T-helper 2 cell treated with Interferon-gamma antibody and Interleukin-4, amounts not matched to agents 100 ng/mL and 5 ng/mL, for 36 hours (primary cell): ENCODE measurements around the gene UBE2E1. TPM values are rescaled to one million over a fixed set of nuclear protein-coding genes. Genes with fewer than 3 reads are reported as not detected.
"Not testable (repeated sequence)": the region's sequence is repeated elsewhere in the genome, so short reads cannot be mapped to it uniquely, and the experiment has no call there.

Experiments used
- intact Hi-C: fragments of 100-400 bp; cut with micrococcal nuclease; formaldehyde crosslinking; loops from one replicate; pipeline ENCODE4 v1.15.1; 2023
- total RNA-seq: library from RNA; stranded (reverse); gene quantifications from 2 replicates; pipeline ENCODE4 v1.2.3, GENCODE V29; 2022

The UBE2E1 gene
- total RNA-seq, 1 donor from 2014 or later: 68.5 TPM

DNA sequence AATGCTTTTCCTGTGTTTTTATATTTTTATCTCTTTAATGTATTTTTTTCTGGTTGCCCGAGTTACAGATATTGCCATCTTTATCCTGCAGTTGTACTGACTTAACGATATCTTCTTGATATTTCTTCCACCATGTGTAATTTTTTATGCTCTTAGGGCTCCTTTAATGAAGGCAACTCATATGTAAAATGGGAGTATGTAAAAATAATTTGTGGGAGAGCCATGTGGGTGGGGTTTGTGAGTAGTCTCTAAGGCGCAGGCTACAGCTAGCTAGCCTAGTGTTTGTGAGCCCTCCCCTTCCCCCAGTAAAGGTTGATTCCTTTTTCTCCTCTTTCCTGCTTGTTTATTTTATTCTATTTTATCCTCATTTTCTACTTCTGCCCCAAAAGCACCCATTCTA lies 38.1 kb downstream of the UBE2E1 start:
- intact Hi-C loops: no loop called here

DNA sequence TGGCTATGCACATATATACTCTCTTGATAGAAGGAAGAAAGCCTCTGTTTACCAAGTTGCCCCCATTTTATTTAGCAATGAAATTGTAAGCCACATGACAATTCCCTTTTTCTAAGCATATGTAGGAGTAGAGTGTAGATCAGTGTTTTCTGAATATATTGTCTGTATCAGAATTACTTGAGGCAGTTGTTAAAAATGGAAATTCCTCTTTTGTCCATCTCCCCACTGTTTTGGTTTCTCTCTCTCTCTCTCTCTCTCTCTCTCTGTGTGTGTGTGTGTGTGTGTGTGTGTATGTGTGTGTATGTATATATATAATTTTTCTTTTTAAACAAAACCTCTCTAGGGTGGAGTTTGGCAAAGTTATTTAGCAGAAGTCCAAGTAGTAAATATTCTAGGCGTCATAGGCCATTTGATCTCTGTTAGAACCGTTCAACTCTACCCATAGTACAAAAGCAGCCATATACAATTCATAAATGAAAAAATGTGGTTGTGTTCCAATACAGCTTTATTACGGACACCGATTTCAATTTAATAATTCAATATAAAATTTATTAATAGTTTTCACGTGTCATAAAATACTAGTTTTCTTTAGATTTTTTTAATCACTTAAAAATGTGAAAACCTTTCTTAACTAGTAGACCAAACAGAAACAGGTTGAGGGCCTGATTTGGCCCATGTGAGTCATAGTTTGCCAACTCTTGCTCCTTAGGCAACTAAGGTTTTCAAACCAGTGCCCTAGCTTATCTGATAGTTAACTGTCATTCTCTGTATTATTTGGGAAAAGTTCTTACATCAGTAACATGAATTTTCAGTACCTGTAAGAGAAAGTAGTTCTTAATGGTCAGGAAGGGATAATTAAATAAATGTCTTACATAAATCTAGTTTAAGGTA lies 39.8 kb downstream of the UBE2E1 start:
- intact Hi-C loops: no loop called here

DNA sequence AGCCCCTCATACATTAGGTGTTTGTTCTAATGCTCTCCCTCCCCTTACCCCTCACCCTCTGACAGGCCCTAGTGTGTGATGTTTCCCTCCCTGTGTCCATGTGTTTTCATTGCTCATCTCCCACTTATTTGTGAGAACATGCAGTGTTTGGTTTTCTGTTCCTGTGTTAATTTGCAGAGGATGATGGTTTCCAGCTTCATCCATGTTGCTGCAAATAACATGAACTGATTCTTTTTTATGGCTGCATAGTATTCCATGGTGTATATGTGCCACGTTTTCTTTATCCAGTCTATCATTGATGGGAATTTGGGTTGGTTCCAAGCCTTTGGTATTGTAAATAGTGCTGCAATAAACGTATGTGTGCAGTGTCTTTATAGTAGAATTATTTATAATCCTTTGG lies 43.7 kb downstream of the UBE2E1 start:
- intact Hi-C loops: not testable (repeated sequence)

DNA sequence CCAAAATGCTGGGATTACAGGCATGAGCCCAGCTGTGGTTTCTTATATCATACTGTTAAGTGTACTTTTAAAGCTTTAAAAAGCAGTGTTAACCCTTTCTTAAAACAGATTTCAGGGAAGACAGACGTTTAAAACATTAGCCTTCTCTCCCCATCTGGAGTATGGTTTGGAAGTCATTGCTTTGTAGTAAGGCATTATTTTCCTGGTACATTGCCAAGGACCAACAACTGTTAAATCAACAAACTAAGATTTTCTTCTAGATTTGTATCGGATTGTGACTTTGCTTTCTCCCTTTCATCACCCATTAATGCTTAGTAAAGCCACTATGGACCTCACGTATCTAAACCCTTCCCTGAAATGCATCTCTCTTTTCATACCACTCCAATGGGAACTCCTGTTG lies 50.5 kb downstream of the UBE2E1 start:
- intact Hi-C loops: no loop called here

DNA sequence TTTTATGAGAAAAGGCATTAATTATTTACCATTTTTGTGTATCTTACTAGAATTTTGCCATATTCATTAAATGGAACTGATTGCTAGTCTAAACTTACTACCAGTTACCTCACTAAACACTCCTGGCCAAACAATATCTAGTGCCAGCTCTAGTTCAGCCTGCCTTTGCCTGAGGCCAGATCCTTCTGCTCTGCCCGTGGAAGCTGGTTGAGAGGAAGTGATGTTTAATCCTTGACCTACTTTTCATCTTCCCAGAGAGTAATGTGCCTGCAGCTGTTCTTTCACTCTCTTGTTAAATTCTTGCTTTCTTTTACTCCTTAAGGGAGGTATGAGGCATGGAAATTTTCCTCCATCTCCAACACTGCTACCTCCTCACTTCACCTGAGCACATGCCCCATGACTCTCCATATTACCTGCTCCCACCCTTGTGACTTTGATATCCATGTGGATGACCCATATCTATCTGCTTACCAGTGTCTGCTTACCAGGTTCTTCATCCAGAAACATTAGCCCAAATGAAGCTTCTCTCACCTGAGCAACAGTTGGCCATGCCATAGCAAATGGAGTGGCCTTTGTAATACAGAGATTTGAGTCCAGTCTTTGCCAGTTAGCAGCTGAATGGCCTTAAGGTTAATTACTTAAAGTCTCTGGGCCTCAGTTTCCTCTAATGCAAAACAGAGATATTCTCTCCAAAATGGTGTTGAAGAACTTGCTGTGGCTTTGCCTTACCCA lies 53.4 kb downstream of the UBE2E1 start:
- intact Hi-C loops: no loop called here

DNA sequence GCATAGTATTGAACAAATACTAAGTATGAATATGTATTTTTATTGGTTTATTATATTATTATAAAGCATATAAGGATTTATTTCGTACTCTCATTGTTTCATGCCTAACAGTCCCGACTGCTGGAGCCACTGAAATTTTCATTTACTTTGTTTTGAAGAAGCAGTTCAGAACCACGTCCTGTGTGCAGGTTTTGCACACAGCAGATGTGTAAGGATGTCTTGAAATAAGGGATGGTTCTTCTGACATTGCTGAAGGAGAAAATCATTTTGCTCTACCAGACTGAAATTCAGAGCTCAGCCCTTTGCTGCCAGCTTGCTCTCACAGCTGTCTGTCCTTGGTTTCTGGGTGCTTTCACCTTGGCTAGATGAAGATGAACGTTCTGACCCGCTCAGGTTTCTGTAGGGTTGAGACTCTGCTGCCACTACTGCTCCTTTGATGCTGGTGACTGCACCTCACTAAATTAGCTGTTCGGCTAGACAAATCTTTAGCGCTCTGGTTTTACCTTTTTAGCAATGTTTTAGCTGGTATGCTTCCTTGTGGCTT lies 54.2 kb downstream of the UBE2E1 start:
- intact Hi-C loops: no loop called here

- intact Hi-C loops: no loop called here
Observed at GRCh38 chr3:23861689-23862088, 55.9 kb downstream of the UBE2E1 start.

- intact Hi-C loops: no loop called here
Observed at GRCh38 chr3:23863060-23863459, 57.3 kb downstream of the UBE2E1 start.

- intact Hi-C loops: no loop called here
Observed at GRCh38 chr3:23864931-23865330, 59.2 kb downstream of the UBE2E1 start.

- intact Hi-C loops: no loop called here
Observed at GRCh38 chr3:23865595-23866396, 60.0 kb downstream of the UBE2E1 start.

- intact Hi-C loops: no loop called here
Observed at GRCh38 chr3:23867400-23867799, 61.6 kb downstream of the UBE2E1 start.

DNA sequence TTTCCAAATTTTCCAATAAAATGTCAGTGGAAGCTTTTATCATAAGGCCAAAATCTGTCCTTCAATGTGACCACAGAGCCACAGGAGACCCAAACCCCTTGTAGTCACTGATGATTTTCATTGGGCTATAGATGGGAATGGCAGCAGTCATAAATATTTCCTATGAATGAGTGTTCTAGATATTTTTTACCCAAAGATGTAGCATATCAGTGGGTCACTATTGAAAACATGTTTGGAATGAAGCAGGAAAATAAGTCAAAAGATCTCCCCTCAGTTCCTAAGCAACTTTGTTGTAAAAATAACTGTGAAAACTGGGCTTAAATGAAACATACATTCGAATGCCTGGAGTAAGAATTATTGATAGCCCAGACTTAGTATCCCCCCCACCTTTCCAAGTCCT lies 62.1 kb downstream of the UBE2E1 start:
- intact Hi-C loops: no loop called here

DNA sequence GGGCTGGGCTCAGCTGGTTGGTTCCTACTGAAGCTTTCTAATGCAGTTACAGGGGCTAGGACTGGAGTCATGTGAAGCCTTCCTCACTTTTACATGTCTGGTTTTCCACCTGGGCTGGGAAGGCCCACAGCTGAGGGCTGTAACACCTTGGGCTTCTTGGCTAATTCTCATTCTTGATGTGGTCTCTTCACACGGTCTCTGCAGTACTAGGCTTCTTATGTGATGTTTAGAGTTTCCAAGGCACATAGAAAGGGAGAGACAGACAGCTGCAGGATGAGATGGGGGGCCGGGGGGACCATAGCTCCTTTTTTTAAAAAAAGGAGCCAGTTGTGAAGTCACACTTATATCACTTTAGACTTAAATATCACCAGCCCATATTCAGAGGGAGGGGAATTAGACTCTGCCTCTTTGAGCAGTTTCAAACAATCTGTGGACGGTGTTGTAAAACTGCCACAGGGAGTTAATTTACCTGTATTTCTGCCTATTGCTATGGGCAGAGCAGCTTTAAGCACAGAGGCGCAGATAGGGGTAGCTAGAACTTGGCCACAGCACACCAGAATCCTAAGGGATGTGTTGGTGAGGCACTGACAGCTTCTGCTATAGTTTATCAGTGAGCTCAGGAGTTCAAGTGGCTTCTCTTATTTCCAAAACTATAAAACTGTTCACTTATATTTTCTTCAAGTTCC lies 64.4 kb downstream of the UBE2E1 start:
- intact Hi-C loops: no loop called here

DNA sequence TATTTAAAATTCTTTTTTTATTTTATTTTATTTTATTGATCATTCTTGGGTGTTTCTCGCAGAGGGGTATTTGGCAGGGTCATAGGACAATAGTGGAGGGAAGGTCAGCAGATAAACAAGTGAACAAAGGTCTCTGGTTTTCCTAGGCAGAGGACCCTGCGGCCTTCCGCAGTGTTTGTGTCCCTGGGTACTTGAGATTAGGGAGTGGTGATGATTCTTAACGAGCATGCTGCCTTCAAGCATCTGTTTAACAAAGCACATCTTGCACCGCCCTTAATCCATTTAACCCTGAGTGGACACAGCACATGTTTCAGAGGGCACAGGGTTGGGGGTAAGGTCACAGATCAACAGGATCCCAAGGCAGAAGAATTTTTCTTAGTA lies 64.9 kb downstream of the UBE2E1 start:
- intact Hi-C loops: not testable (repeated sequence)

DNA sequence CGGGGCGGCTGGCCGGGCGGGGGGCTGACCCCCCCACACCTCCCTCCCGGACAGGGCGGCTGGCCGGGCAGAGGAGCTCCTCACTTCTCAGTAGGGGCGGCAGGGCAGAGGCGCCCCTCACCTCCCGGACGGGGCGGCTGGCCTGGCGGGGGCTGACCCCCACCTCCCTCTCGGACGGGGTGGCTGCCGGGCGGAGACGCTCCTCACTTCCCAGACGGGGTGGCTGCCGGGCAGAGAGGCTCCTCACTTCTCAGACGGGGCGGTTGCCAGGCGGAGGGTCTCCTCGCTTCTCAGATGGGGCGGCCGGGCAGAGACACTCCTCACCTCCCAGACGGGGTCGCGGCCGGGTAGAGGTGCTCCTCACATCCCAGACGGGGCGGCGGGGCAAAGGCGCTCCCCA lies 65.6 kb downstream of the UBE2E1 start:
- intact Hi-C loops: not testable (repeated sequence)

GRCh38 chr3:23872330-23872729 lies 66.6 kb downstream of the UBE2E1 start:
- intact Hi-C loops: no loop called here

DNA sequence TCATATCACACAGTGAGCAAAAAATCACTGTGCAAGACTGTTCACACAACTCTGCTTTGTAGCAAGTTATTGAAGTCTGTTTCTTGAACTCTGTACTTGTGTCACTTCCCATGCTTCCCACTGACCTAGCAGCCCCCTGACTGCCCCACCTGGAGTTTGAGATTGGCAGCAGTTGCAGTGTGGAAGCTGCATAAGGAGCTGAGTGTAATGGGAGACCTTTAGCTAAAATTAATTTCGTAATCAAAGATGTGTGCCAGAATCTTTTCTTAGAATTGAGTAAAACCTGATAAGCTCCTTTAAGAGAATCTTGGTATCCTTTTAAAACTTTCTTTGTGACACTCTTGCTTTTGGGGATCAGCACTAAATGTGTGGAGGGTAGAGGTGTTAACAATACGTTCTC lies 68.2 kb downstream of the UBE2E1 start:
- intact Hi-C loops: no loop called here

- intact Hi-C loops: no loop called here
Observed at GRCh38 chr3:23874359-23875112, 68.8 kb downstream of the UBE2E1 start.

DNA sequence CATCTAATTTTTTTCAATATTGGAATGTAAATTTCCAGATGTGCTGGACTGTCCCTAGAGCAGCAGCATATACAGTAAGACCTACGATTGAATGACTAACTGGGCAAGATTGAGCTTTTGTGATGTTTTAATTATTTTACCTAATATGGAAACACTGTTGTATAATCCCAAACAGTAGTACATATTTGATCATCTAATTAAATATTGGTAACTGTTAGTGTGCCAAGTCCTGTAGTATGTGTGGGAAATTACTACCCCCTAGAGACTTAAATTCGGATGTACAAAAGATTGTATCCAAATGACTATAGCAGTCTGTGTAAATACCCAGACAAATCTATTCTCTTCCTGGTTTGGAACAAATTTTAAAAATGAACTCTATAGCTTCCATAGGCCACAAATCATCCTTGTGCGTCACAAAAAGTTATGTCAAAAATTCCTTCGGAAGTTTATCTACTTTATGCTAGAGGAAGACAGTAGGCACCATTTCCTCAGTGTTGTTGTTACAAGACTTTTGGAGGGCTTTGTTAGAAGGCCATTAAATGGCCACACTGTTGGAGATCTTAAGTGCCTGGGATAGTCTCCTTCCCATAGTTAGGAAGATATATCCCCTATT lies 69.5 kb downstream of the UBE2E1 start:
- intact Hi-C loops: no loop called here

DNA sequence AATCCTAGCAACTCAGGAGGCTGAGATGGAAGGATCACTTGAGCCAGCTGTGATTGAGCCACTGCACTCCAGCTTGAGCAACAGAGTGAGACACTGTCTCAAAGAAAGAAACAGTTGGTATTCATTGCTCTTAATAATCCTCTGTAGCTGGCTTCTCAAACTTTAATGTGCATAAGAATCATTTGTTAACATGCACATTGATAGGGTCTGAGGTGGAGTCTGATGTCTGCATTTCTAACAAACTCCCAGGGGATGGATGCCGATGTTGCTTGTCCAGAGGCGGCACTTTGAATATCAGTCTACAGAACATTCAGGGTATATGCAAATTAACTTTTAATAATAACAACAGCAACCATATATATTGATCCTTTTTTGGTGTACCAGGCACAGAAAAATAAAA lies 71.2 kb downstream of the UBE2E1 start:
- intact Hi-C loops: no loop called here
